Parathyroid adenoma (tissue), 2 donors: Measurements from ENCODE around the gene SHANK1.

ENCODE experiments used
- H2AFZ ChIP-seq: fragments of 300-600 bp; sonication (generic); one replicate; pipeline ENCODE4 v1.7.0; 2017; ENCODE audit warnings: antibody characterized with exemption, mild to moderate bottlenecking
- H3K27ac ChIP-seq: fragments of 300-600 bp; sonication (generic); one replicate; pipeline ENCODE4 v1.7.0; 2017
- H3K27me3 ChIP-seq: fragments of 300-600 bp; sonication (generic); one replicate; pipeline ENCODE4 v1.7.0; 2017; ENCODE audit warnings: low read length; ENCODE audit not compliant: control insufficient read depth, insufficient read depth
- H3K36me3 ChIP-seq: fragments of 300-600 bp; sonication (generic); one replicate; pipeline ENCODE4 v1.7.0; 2017; ENCODE audit warnings: low read length; ENCODE audit not compliant: control insufficient read depth, insufficient read depth
- H3K4me1 ChIP-seq: fragments of 300-600 bp; sonication (generic); one replicate; pipeline ENCODE4 v1.7.0; 2017; ENCODE audit warnings: control low read depth
- H3K4me2 ChIP-seq: fragments of 300-600 bp; sonication (generic); one replicate; pipeline ENCODE4 v1.7.0; 2017; ENCODE audit warnings: low read length
- H3K4me3 ChIP-seq: fragments of 300-600 bp; sonication (generic); one replicate; pipeline ENCODE4 v1.7.0; 2017; ENCODE audit warnings: low read depth, low read length
- H3K79me2 ChIP-seq: fragments of 300-600 bp; sonication (generic); one replicate; pipeline ENCODE4 v1.7.0; 2017; ENCODE audit warnings: control low read depth
- H3K9ac ChIP-seq: fragments of 300-600 bp; sonication (generic); one replicate; pipeline ENCODE4 v1.7.0; 2017; ENCODE audit warnings: mild to moderate bottlenecking
- H3K9me3 ChIP-seq: fragments of 300-600 bp; sonication (generic); one replicate; pipeline ENCODE4 v1.7.0; 2017; ENCODE audit warnings: low read length; ENCODE audit not compliant: control insufficient read depth
- TF ChIP-seq, protein P1 (sequence below): fragments of 300-600 bp; sonication (generic); IDR thresholded peaks from one replicate; pipeline ENCODE4 v1.7.0; 2017; ENCODE audit warnings: antibody characterized with exemption, mild to moderate bottlenecking
- donor health status: primary hyperparathyroidism.

Gene SHANK1

GRCh38 chr19:50654882-50655281 lies 64.7 kb downstream of the SHANK1 start:
- TF ChIP-seq, protein P1, sequence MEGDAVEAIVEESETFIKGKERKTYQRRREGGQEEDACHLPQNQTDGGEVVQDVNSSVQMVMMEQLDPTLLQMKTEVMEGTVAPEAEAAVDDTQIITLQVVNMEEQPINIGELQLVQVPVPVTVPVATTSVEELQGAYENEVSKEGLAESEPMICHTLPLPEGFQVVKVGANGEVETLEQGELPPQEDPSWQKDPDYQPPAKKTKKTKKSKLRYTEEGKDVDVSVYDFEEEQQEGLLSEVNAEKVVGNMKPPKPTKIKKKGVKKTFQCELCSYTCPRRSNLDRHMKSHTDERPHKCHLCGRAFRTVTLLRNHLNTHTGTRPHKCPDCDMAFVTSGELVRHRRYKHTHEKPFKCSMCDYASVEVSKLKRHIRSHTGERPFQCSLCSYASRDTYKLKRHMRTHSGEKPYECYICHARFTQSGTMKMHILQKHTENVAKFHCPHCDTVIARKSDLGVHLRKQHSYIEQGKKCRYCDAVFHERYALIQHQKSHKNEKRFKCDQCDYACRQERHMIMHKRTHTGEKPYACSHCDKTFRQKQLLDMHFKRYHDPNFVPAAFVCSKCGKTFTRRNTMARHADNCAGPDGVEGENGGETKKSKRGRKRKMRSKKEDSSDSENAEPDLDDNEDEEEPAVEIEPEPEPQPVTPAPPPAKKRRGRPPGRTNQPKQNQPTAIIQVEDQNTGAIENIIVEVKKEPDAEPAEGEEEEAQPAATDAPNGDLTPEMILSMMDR: no peak
- H2AFZ ChIP-seq: no peak overlapping the region
- no peak overlapping the region for H3K4me3 ChIP-seq
- H3K4me1 ChIP-seq: no peaks in the 10 kb centered on the region
- H3K36me3 ChIP-seq: no peaks in the 10 kb centered on the region
- no peaks in the 10 kb centered on the region for H3K79me2 ChIP-seq
- H3K27ac ChIP-seq: no peak overlapping the region
- no peak overlapping the region for H3K9ac ChIP-seq
- H3K9me3 ChIP-seq: no peaks in the 10 kb centered on the region
- no peak overlapping the region for H3K4me2 ChIP-seq
- H3K27me3 ChIP-seq: no peaks in the 10 kb centered on the region

DNA sequence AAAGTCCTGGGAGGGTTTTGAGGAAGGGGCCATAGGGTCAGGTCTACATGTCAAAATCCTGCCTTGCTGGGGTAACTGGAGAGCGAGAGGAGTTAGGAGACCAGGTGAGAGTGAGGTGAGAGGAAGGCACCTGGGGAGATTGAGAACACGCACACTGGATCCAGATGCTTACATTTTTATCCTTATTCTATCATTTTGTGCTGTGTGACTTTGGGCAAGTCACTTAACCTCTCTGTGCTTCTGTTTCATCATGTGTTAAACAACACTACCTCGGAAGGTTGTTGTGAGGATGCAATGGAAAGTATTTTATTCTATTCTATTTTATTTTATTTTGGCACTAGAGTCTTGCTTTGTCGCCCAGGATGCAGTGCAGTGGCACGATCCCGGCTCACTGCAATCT lies 66.9 kb downstream of the SHANK1 start:
- no peaks in the 10 kb centered on the region for H3K4me1 ChIP-seq

GRCh38 chr19:50651174-50651573 lies 68.4 kb downstream of the SHANK1 start:
- Histone ChIP-seq H3K4me3 (no peak overlapping the region), H3K9me3 (no peaks in the 10 kb centered on the region)

More for the DNA sequence above, 66.9 kb downstream of the SHANK1 start:
- H3K9ac ChIP-seq: no peak overlapping the region
- no peak overlapping the region for H3K4me3 ChIP-seq
- no peaks in the 10 kb centered on the region for H3K36me3 ChIP-seq
- TF ChIP-seq, protein P1: no peak
- H3K9me3 ChIP-seq: no peaks in the 10 kb centered on the region
- no peaks in the 10 kb centered on the region for H3K79me2 ChIP-seq
- no peak overlapping the region for H2AFZ ChIP-seq
- H3K27ac ChIP-seq: no peak overlapping the region
- no peaks in the 10 kb centered on the region for H3K27me3 ChIP-seq
- H3K4me2 ChIP-seq: no peak overlapping the region

DNA sequence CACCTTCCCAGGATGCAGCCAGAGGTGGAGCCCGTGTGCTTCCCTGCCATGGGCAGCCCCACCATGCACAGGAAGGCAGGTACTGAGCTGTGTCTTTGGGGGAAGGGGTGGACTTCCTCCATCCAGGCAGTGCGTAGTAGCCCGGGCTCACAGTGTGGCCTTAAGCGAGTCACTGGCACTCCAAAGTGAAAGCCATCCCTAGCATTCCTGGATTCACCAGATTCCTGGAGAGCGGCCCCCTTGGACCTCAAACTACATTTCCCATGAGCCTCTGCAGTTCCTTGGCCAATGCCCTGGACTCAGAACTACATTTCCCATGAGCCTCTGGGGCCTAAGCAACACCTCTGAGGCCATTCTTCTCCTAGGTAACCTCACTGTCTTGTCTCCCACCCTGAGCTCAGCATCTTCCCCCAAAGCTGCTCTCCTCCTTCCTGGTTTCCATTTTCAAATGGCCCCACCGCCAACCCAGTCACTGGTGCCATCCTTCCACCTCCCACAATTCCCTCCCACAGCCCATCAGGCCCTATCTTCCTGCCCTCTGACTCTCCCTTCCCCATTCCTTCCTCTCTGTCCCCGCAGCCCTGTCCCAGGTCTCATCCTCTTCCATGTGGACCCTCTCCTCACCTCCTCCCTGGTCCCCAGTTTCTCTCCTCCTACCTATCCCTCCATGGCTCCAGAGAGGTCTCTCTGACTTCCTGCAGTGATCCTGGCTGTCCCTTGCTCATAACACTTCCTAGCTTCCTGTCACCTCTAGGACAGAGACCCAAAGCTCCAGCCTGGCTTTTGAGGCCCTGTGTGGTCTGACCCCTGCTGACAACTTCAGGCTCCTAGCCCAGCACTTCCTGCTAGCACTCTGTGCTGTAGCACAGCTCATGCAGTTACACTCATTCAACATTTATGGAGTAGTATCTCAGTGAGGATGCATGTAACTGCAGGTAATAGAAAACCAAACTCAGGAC lies 69.9 kb downstream of the SHANK1 start, which contains the start of gene C19orf81:
Gene C19orf81, plus strand, starts transcription at position 13 of the 959 bp plus-strand sequence. Its CDS starts 0 bp downstream, at position 13.
- Histone ChIP-seq H2AFZ (no peak within 1 kb of the TSS), H3K27ac (no peak within 1 kb of the TSS), H3K4me2 (no peak within 1 kb of the TSS), H3K9ac (no peak within 1 kb of the TSS), H3K36me3 (no peaks in the 10 kb centered on the region), H3K79me2 (no peaks in the 10 kb centered on the region), H3K4me3 (no peak within 1 kb of the TSS), H3K4me1 (no peaks in the 10 kb centered on the region), H3K27me3 (no peaks in the 10 kb centered on the region), H3K9me3 (no peaks in the 10 kb centered on the region)
- TF ChIP-seq, protein P1: no peak

More at GRCh38 chr19:50651174-50651573, 68.4 kb downstream of the SHANK1 start:
- Histone ChIP-seq H2AFZ (no peak overlapping the region), H3K4me1 (no peaks in the 10 kb centered on the region), H3K27me3 (no peaks in the 10 kb centered on the region), H3K27ac (no peak overlapping the region), H3K79me2 (no peaks in the 10 kb centered on the region), H3K4me2 (no peak overlapping the region), H3K36me3 (no peaks in the 10 kb centered on the region), H3K9ac (no peak overlapping the region)
- TF ChIP-seq, protein P1: no peak
